Hematopoietic multipotent progenitor cell treated with erythropoietin and hydrocortisone succinate and interleukin-3 and kit ligand, for 6 days (in vitro differentiated cells): ENCODE measurements around the gene PARN.
A peak's percentile ranks its signal among the peaks of the same experiment; 100 is the strongest.

Experiments used
- DNase-seq: peaks from one replicate; pipeline ENCODE4 v3.0.0-alpha.2; 2015

Gene PARN

GRCh38 chr16:14496786-14497185, 133.3 kb downstream of the PARN start:
- no peak for DNase-seq

GRCh38 chr16:14496047-14496770, 133.9 kb downstream of the PARN start:
- DNase-seq = no peak

GRCh38 chr16:14495213-14496046, 134.6 kb downstream of the PARN start:
- DNase-seq = no peak

- DNase-seq = no peak
Observed at GRCh38 chr16:14494396-14494966, 135.6 kb downstream of the PARN start.

DNA sequence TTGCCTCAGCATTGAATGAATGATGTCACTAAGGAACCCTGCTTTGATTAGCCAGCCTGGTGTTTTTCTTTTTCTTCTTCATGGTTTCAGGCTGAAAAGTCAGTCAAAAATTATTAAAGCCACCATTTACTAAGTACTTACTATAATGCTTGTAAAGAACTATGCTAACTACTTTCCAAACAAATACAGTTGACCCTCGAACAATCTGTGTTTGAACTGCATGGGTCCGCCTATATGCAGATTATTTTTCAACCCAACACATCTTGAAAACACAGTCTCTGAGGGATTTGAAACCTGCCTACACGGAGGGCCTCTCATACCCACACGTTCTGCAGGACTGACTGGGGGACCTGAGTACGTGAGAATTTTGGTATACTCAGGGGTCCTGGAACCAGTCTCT, 136.3 kb downstream of the PARN start:
- DNase-seq = no peak

- no peak for DNase-seq
Observed at GRCh38 chr16:14492614-14493013, 137.4 kb downstream of the PARN start.

GRCh38 chr16:14491861-14492529, 138.1 kb downstream of the PARN start:
- peak; percentile 18 for DNase-seq

- peak; percentile 13 for DNase-seq
Observed at GRCh38 chr16:14490235-14490634, 139.8 kb downstream of the PARN start.

DNA sequence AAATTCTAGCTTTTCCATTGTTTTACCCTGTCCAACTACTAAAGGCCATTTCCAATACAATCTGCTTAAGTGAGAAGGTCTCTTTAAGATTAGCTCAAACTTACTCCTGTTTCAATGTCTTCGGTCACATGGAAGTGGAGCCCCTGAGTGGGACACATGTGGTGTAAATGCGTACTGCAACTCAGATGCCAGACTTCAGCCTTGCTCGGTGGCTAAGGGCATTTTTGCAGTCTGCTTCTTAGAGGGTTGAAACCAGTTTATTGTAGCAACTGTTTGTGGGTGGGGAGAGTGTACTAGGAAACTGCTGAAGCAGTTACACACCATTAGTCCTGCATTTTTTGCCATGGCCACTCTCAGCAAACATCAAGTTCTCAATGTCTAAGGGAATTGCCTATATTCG, 140.6 kb downstream of the PARN start:
- peak; percentile 76 for DNase-seq

DNA sequence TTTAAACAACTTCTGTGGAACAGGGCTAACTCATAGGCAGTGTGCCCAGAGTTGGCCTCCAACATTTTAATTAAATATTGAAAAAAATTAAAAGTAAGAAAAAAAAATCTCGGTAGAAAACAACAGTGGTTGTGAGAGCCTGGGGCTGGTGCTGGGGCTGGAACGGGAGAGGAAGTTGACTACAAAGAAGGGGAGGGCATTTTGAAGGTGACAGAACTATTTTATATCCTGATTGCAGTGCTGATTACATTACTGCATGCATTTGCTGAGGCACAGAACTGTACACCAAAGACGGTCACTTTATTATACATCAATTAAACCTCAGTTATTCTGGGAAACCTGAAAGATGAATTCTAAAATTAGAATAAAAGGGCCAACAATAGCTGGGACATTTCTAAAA, 142.5 kb downstream of the PARN start:
- peak; percentile 51 for DNase-seq

- peak; percentile 94 for DNase-seq
Observed at GRCh38 chr16:14486520-14487303, 143.3 kb downstream of the PARN start.

DNA sequence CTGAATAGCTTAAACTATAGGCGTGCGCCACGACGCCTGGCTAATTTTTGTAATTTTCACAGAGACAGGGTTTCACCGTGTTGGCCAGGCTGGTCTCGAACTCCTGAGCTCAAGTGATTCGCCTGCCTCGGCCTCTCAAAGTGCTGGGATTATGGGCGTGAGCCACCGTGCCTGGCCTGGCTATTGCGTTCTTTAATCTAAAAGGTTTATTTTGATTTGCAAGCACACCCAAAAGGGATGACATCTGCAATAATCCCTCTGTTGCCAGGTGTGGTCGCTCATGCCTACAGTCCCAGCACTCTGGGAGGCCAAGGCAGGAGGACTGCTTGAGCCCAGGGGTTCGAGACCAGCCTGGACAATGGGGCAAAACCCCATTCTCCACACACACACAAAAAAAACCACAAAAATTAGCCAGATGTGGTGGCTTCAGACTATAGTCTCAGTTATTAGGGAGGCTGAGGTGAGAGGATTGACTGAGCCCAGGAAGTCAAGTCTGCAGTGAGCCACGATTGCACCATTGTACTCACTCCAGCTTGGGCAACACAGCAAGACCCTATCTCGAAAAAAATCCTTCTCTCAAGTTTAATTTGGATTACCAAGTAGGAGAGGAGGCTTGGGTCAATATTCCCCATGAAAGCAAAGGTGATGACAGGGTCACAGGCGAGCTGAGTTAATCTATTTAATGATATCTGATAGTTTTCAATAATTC, 144.1 kb downstream of the PARN start:
- no peak for DNase-seq

- peak; percentile 18 for DNase-seq
Observed at GRCh38 chr16:14485121-14485551, 144.9 kb downstream of the PARN start.

DNA sequence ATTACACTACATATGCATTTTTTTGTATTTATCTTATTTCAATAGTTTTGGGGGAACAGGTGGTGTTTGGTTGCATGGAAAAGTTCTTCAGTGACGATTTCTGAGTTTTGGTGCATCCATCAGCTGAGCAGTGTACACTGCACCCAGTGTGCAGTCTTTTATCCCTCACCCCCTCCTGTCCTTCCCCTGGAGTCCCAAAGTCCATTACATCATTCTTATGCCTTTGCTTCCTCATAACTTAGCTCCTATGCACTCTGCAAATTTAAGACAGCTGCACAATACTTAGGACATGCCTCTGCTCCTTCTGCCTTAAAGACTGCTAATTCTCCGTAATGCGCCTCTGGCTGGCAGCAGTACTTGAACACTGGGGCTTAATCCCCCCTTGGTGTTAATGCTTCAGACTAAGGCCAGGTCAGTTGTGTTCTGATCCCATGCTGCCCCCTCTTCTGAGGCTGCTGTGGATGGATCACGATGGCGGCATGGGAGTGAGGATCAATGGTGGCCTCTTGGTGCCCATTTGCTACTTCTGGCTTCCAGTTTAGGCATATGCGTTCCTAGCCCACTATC, 146.2 kb downstream of the PARN start:
- DNase-seq = no peak

- no peak for DNase-seq
Observed at GRCh38 chr16:14476183-14476582, 153.9 kb downstream of the PARN start.

- DNase-seq = no peak
Observed at GRCh38 chr16:14475370-14476139, 154.5 kb downstream of the PARN start.

DNA sequence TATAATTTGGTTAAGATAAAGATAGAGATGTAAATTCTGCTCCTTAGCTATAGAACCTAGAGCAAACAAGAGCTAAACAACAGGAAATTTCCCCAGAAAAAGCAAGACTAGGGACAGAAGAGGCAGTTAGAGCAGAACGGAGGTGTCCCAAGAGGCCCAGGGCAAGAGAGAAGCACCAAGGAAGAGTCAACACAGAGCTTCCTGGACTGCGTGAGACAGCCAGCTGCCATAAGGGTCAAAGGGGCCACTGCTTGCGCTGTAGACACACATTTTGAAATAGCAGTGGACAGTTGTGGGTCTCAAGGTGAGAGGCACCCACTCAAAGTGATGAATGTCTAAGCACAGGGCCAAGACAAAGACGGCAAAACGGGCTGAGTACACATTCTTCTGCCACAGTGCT, 156.6 kb downstream of the PARN start:
- DNase-seq = no peak

GRCh38 chr16:14472357-14472756, 157.7 kb downstream of the PARN start:
- DNase-seq = no peak

DNA sequence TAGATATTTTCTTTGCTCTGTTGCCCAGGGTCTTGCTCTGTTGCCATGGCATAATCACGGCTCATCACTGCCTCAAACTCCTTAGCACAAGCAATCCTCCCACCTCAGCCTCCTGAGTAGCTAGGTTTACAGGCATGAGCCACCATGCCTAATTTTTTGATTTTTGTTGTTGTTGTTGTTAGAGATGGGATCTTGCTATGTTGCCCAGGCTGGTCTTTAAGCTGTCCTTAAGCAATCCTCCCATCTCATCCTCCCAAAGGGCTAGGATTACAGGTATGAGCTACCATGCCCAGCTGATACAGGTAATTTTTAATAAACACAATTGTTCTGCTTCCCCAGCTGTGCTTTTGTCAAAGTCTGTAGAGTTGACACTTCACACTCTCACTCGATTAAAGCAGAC, 159.3 kb downstream of the PARN start:
- no peak for DNase-seq

DNA sequence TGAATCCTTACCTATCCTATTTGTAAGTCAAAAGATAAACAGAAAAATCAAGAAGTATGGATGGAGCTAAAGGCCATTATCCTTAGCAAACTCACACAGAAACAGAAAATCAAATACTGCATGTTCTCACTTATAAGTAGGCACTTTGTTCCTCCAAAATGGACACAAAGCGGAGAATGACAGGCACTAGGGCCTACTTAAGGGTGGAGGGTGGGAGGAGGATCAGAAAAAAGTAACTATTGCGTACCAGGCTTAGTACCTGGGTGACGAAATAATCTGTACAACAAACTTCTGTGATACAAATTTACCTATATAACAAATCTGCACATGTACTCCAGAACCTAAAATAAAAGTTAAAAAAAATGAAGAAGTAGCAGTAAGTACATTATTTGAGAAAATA, 164.3 kb downstream of the PARN start:
- DNase-seq = no peak

GRCh38 chr16:14464796-14465195, 165.3 kb downstream of the PARN start:
- DNase-seq = no peak
